KMS-11 (cell line): ENCODE results near the gene CRELD2.

Experiments
- H2AFZ ChIP-seq: fragments of 200-600 bp; sonication (generic); 2 replicates; pipeline ENCODE4 v1.6.1; 2016; ENCODE audit warnings: antibody characterized with exemption, mixed run types, low read depth
- H3K27ac ChIP-seq: fragments of 200-600 bp; sonication (generic); 2 replicates; pipeline ENCODE4 v1.6.1; 2016; ENCODE audit warnings: mild to moderate bottlenecking, mixed run types
- H3K27me3 ChIP-seq: fragments of 200-600 bp; sonication (generic); 2 replicates; pipeline ENCODE4 v1.6.1; 2017; ENCODE audit warnings: mild to moderate bottlenecking, low read depth, mixed run types, moderate library complexity; ENCODE audit not compliant: insufficient read depth
- H3K36me3 ChIP-seq: fragments of 200-600 bp; sonication (generic); 2 replicates; pipeline ENCODE4 v1.6.1; 2017; ENCODE audit warnings: mild to moderate bottlenecking, mixed run types; ENCODE audit not compliant: insufficient read depth
- H3K4me1 ChIP-seq: fragments of 200-600 bp; sonication (generic); 2 replicates; pipeline ENCODE4 v1.6.1; 2016; ENCODE audit warnings: mild to moderate bottlenecking, low read depth, mixed run types; ENCODE audit not compliant: poor library complexity, severe bottlenecking
- H3K4me2 ChIP-seq: fragments of 200-600 bp; sonication (generic); 2 replicates; pipeline ENCODE4 v1.7.0; 2016; ENCODE audit warnings: mild to moderate bottlenecking, mixed run types
- H3K4me3 ChIP-seq: fragments of 200-600 bp; sonication (generic); IDR thresholded peaks from 2 replicates; pipeline ENCODE4 v1.6.1; 2017; ENCODE audit warnings: low read depth, low read length, mixed read lengths; ENCODE audit not compliant: insufficient read depth
- H3K79me2 ChIP-seq: fragments of 200-600 bp; sonication (generic); 2 replicates; pipeline ENCODE4 v1.6.1; 2016; ENCODE audit warnings: low read depth, mixed run types; ENCODE audit not compliant: insufficient read depth
- H3K9ac ChIP-seq: fragments of 200-600 bp; sonication (generic); 2 replicates; pipeline ENCODE4 v1.6.1; 2016; ENCODE audit warnings: mild to moderate bottlenecking, mixed run types
- H4K20me1 ChIP-seq: fragments of 200-600 bp; sonication (generic); 2 replicates; pipeline ENCODE4 v1.6.1; 2016; ENCODE audit warnings: mild to moderate bottlenecking, mixed run types; ENCODE audit not compliant: insufficient read depth
- CTCF ChIP-seq: fragments of 200-600 bp; sonication (generic); conservative IDR thresholded peaks from 2 replicates; pipeline ENCODE4 v1.6.1; 2017; ENCODE audit warnings: low read depth, mild to moderate bottlenecking, antibody characterized with exemption, low read length, moderate library complexity, mixed read lengths

CRELD2 gene

GRCh38 chr22:49901457-49901856, 17.0 kb upstream of the CRELD2 start:
- no peaks in the 10 kb centered on the region for H3K36me3 ChIP-seq
- no peaks in the 10 kb centered on the region for H3K4me1 ChIP-seq
- no peak overlapping the region for H3K9ac ChIP-seq
- H3K4me2 ChIP-seq = no peak overlapping the region
- no peaks in the 10 kb centered on the region for H3K27me3 ChIP-seq
- H2AFZ ChIP-seq = no peak overlapping the region
- H3K27ac ChIP-seq = no peak overlapping the region
- TF ChIP-seq CTCF = no peak
- no peaks in the 10 kb centered on the region for H3K79me2 ChIP-seq
- H3K4me3 ChIP-seq = no peak overlapping the region
- H4K20me1 ChIP-seq = no peaks in the 10 kb centered on the region

- Histone ChIP-seq H3K4me3 (no peak overlapping the region), H3K36me3 (no peaks in the 10 kb centered on the region)
- TF ChIP-seq CTCF = no peak
Observed at GRCh38 chr22:49903322-49904039, 15.0 kb upstream of the CRELD2 start.

GRCh38 chr22:49904040-49904369, 14.4 kb upstream of the CRELD2 start:
- H3K4me3 ChIP-seq = no peak overlapping the region
- H3K36me3 ChIP-seq = no peaks in the 10 kb centered on the region
- no peaks in the 10 kb centered on the region for H3K4me1 ChIP-seq
- no peak overlapping the region for H2AFZ ChIP-seq
- H3K79me2 ChIP-seq = no peaks in the 10 kb centered on the region
- no peak overlapping the region for H3K4me2 ChIP-seq
- H3K27me3 ChIP-seq = no peaks in the 10 kb centered on the region
- no peak overlapping the region for H3K9ac ChIP-seq
- no peaks in the 10 kb centered on the region for H4K20me1 ChIP-seq
- TF ChIP-seq CTCF = no peak
- H3K27ac ChIP-seq = no peak overlapping the region

More at GRCh38 chr22:49903322-49904039, 15.0 kb upstream of the CRELD2 start:
- no peak overlapping the region for H3K4me2 ChIP-seq
- H2AFZ ChIP-seq = no peak overlapping the region
- no peaks in the 10 kb centered on the region for H4K20me1 ChIP-seq
- no peak overlapping the region for H3K9ac ChIP-seq
- H3K4me1 ChIP-seq = no peaks in the 10 kb centered on the region
- no peaks in the 10 kb centered on the region for H3K27me3 ChIP-seq
- no peak overlapping the region for H3K27ac ChIP-seq
- H3K79me2 ChIP-seq = no peaks in the 10 kb centered on the region

DNA sequence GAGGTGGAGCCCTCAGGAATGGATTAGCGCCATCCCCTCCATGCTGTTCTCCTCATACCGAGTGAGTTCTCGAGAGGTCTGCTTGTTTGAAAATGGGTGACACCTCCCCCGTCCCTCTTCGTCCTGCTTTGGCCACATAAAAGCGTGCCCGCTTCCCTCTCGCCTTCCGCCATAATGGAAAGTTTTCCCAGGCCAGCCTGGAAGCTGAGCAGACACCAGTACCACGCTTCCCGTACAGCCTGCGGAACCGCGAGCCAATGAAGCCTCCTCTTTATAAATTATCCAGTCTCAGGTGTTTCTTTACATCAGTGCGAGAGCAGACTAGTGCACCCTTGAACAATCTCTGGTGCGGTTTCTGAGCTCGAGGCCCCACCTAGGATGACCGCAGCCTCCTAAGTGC, 13.0 kb upstream of the CRELD2 start:
- H3K79me2 ChIP-seq = no peaks in the 10 kb centered on the region

More for the DNA sequence above, 13.0 kb upstream of the CRELD2 start:
- no peak overlapping the region for H3K4me2 ChIP-seq
- no peak overlapping the region for H3K27ac ChIP-seq
- no peak overlapping the region for H2AFZ ChIP-seq
- TF ChIP-seq CTCF = no peak
- no peaks in the 10 kb centered on the region for H3K27me3 ChIP-seq
- no peak overlapping the region for H3K9ac ChIP-seq
- no peaks in the 10 kb centered on the region for H3K36me3 ChIP-seq
- no peaks in the 10 kb centered on the region for H4K20me1 ChIP-seq
- no peak overlapping the region for H3K4me3 ChIP-seq
- no peaks in the 10 kb centered on the region for H3K4me1 ChIP-seq
